ENCODE data around the gene KEL. TPM values are rescaled to one million over a fixed set of nuclear protein-coding genes. Genes with fewer than 3 reads are reported as not detected.

KEL gene
- total RNA-seq, 1 donor from 2014 or later: not detected

GRCh38 chr7:142950235-142950634, 11.9 kb downstream of the KEL start:
- H3K4me1 ChIP-seq: no peaks in the 10 kb centered on the region
- intact Hi-C loops (cut with DNase I): no loop called here
- no peak for TF ChIP-seq CTCF (IDR thresholded peaks at IDR 0.05)

GRCh38 chr7:142948603-142949002, 13.6 kb downstream of the KEL start:
- Histone ChIP-seq H3K4me3 (no peak overlapping the region), H3K36me3 (no peaks in the 10 kb centered on the region), H3K27me3 (no peaks in the 10 kb centered on the region), H3K4me1 (no peaks in the 10 kb centered on the region), H3K9me3 (no peaks in the 10 kb centered on the region), H3K27ac (no peak overlapping the region)
- intact Hi-C loops (cut with DNase I): no loop called here
- TF ChIP-seq CTCF (IDR thresholded peaks at IDR 0.05): no peak
- DNase-seq (ENCODE audit: low spot score in 2 of 2): no peak

More at GRCh38 chr7:142950235-142950634, 11.9 kb downstream of the KEL start:
- Histone ChIP-seq H3K4me3 (no peak overlapping the region), H3K27me3 (no peaks in the 10 kb centered on the region), H3K27ac (no peak overlapping the region), H3K9me3 (peaks cover 0 to under 1% of the 10 kb centered on the region in 2 donors), H3K36me3 (no peaks in the 10 kb centered on the region)
- DNase-seq (ENCODE audit: low spot score in 2 of 2): no peak

- intact Hi-C loops (cut with DNase I): no loop called here
- H3K9me3 ChIP-seq: no peaks in the 10 kb centered on the region
- no peak for TF ChIP-seq CTCF (IDR thresholded peaks at IDR 0.05)
- no peaks in the 10 kb centered on the region for H3K4me1 ChIP-seq
- no peak overlapping the region for H3K27ac ChIP-seq
- no peaks in the 10 kb centered on the region for H3K36me3 ChIP-seq
- H3K4me3 ChIP-seq: no peak overlapping the region
- DNase-seq (ENCODE audit: low spot score in 2 of 2): no peak
- no peaks in the 10 kb centered on the region for H3K27me3 ChIP-seq
Measured at GRCh38 chr7:142945001-142945400, 17.2 kb downstream of the KEL start.

GRCh38 chr7:142943706-142944268, 18.4 kb downstream of the KEL start:
- TF ChIP-seq CTCF (IDR thresholded peaks at IDR 0.05): no peak
- H3K9me3 ChIP-seq: no peaks in the 10 kb centered on the region
- H3K27ac ChIP-seq: no peak overlapping the region
- intact Hi-C loops (cut with DNase I): no loop called here
- H3K4me3 ChIP-seq: no peak overlapping the region
- no peaks in the 10 kb centered on the region for H3K4me1 ChIP-seq
- H3K36me3 ChIP-seq: no peaks in the 10 kb centered on the region
- DNase-seq (ENCODE audit: low spot score in 2 of 2): no peak
- no peaks in the 10 kb centered on the region for H3K27me3 ChIP-seq

GRCh38 chr7:142942746-142943145, 19.4 kb downstream of the KEL start:
- no peaks in the 10 kb centered on the region for H3K27me3 ChIP-seq
- no peak for TF ChIP-seq CTCF (IDR thresholded peaks at IDR 0.05)
- no peak overlapping the region for H3K27ac ChIP-seq
- no peak overlapping the region for H3K4me3 ChIP-seq
- DNase-seq (ENCODE audit: low spot score in 2 of 2): no peak
- H3K36me3 ChIP-seq: no peaks in the 10 kb centered on the region
- intact Hi-C loops (cut with DNase I): no loop called here
- H3K4me1 ChIP-seq: no peaks in the 10 kb centered on the region
- no peaks in the 10 kb centered on the region for H3K9me3 ChIP-seq

GRCh38 chr7:142941541-142941940, 20.6 kb downstream of the KEL start:
- TF ChIP-seq CTCF (IDR thresholded peaks at IDR 0.05): no peak
- Histone ChIP-seq H3K4me1 (no peaks in the 10 kb centered on the region), H3K27me3 (no peaks in the 10 kb centered on the region), H3K36me3 (no peaks in the 10 kb centered on the region), H3K27ac (no peak overlapping the region), H3K4me3 (no peak overlapping the region), H3K9me3 (no peaks in the 10 kb centered on the region)
- intact Hi-C loops (cut with DNase I): no loop called here
- DNase-seq (ENCODE audit: low spot score in 2 of 2): no peak

All from ascending aorta (tissue), 2 donors.